HG03097 (cell line): Measurements from ENCODE around the gene NEUROD4.

Experiments
- ATAC-seq: cut with Tn5 transposase; IDR thresholded peaks from one replicate; pipeline ENCODE4 v1.9.1; 2021; ENCODE audit not compliant: unreplicated experiment, low FRiP score

The NEUROD4 gene

DNA sequence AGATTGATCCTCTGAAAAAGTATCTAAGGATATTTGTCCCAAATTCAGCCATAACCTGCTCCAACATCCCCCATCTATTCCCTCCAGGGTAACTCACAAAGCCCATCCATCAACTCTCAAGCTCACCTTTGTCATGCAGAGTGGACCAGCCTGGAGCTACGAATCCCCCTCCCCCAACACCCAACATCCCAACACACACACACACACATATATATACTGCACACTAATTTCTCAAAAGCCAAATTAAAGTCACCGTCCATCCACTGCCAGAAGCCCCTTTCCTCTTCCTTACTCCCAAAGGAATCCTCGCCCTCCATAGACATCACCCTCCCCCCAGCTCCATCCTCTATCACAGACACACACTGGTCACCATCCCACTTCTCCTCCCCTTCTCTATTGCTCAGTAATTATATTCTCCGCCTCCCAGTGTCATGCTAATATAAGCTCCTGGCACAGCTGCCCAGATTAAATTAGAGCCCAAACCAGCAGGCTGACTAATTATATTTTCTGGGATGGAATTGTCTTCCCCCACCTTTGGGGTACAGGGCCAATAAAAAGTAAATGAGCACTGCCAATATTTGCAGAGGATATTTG lies 21.7 kb upstream of the NEUROD4 start:
- ATAC-seq: no peak

DNA sequence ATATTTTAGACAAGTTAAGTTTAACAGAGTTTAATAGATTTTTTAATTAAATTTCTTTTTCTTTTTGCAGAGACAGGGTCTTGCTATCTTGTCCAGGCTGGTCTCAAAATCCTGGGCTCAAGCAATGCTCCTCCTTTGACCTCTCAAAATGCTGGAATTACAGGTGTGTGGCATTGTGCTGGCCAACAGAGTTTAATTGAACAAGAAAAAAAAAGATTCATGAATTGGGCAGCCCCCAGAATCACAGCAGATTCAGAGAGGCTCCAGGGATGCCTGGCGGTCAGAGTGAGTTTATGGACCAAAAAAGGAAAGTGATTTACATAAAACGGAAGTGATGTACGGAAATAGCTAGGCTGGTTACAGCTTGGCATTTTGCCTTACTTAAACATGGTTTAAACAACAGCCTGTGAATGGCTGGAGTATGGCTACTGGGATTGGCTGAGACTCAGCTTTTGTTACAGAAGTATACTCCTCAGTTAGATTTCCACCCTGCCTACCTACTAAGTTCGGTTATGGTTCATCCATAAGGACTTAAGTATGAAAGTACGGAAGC lies 20.7 kb upstream of the NEUROD4 start:
- no peak for ATAC-seq

DNA sequence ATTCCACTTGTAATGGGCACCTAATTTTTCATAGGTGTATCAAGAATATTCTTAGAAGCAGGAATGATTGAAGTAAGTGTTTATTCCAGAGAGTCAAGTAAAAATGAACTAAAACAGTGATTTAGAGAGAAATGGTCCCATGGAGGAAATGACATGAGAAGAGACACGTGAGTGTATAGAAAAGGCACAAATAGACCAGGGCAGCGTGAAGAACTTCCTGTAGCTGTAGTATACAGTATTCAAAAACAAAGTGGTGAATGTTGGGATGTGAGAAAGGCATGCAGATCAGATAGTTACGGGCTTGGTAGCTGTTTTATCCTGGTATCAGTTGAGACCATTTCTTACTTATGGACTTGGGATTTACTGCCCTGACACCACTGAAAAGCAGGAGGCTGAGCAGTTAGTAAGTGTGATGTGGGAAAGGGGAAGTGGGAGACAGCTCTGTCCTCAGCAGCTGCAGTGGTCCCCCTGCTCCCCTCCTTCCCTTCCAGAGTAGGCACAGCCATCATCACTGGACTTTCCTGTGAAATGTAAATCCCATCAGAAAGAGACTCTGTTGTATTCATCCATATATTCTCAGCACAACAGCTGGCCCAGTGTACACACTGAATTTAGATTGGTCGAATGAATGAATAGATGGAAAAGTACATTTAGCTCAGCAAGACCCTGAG lies 18.4 kb upstream of the NEUROD4 start:
- ATAC-seq: no peak

DNA sequence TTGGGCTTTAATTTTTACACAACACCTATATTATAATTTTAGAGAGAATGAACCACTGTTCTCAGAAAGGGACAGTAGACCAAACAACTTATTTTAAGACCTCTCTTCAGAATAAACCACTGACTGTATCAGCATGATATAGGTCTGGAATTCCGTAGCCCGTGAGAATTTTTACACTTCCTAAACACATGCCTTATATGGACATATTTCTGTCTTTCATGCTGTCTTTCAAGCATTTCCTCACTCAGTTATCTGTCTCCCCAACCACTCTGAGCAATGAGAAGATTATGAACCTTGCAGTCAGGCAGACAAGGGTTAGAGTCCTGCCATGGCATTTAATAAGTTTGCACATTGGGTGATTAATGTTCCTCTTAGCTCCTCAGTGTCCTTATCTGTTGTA lies 17.4 kb upstream of the NEUROD4 start:
- ATAC-seq: no peak

DNA sequence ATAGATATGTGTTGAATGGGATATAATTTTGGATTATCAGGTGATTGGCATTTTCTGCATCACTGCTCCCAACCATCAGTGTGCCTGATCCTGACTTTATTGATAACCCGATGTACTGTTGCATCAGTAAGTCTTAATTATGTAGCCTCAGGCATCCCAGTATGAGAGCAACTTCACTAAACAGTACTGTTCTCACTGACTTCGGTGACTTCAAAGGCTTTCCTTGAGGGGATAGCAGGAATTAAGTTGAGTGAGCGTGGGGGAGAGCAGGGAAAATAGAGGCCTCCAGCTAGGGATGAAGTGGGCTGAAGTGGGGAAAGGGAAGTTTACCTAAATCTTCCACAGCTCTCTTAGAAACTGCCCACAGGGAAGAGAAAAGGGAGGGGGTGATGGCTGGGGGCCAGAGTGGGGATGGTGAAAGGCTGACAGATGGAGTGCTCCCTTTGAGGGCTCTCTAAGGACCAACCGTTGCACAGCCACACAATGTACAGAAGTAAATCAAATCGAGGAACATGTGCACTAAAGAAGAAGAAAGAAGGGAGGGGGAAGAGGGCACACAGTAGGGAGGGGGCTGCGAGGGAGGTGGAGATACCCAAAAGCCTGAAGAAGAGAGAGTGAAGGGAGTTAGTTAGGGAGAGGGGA lies 10.7 kb upstream of the NEUROD4 start:
- ATAC-seq: no peak

DNA sequence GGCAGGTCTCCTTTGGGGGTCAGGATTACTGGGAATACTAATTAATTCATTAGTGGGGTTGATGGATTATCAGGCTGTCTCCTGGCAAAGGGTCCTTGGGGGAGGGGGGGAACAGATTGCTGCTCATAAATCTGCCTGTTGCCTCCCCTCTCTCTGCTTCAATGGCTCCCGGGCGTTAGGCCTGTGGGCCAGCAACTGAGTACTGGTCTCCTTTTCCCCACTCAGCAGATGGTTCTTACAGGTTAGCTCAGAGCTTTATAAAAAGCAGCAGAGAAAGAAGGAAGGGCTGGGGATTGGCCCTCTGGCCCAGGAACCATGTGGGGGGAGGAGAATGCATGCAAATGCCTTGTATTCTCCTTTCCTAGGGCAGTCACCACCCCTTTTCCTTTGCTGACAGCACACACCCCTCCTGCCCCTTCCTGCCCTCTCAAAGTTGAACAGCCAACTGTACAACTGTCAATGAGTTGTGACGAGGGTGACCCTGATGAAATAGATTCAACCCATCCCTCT lies 2.3 kb upstream of the NEUROD4 start:
- no peak for ATAC-seq

DNA sequence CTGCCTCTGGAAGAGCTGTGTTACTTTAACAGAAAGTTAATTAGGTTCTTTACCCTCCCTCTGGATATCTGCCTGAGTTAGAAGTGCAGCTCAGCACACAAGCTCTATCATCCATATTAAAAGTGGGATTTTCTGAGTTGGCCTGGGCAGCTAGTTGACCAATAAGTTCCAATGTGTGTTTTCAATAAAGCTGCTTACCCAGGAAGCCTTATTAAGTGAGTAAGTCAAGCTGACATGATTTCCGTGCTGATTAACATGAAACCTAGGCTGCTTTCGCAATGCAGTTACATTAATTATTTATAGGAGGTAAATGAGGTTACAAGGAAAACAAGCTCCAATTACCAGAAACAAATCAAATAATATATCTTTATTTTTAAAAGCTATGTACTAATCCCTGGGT lies 4.8 kb downstream of the NEUROD4 start:
- no peak for ATAC-seq

DNA sequence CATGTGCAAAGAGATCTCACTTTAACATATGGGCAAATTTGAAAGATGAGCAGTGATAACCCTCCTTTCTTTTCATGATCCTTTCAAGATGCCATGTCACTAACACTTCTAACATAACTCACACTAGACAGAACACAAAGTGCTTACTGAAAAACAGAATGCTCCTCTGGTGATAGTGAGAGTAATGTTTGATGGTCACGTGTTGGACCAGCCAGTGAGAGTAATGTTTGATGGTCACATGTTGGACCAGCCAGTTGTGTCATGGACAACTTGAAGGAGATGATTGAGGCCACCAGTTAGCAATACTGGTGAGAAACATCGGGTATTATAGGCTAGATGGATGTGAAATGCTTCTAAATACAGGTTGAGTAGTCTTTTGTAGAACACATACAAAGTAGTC lies 5.7 kb downstream of the NEUROD4 start:
- ATAC-seq: no peak

DNA sequence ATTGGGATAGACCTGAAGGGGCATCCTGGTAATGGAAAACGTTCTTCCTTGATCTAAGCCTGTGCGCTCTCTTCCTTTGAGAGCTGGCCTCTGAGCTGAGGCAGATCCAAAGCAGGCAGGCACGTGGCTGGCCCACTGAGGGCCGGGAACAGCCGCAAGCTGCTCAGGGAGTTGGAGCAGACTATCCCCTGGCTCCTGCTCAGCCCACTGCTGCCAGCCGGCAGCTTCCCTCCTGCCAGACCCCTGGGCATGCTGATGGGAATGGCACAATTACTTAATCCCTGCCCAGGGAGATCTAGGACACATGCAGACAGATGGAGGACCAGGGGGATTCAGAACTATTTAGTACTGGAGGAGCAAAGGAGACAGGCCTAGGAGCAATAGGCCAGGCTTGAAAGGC lies 14.4 kb downstream of the NEUROD4 start:
- no peak for ATAC-seq

DNA sequence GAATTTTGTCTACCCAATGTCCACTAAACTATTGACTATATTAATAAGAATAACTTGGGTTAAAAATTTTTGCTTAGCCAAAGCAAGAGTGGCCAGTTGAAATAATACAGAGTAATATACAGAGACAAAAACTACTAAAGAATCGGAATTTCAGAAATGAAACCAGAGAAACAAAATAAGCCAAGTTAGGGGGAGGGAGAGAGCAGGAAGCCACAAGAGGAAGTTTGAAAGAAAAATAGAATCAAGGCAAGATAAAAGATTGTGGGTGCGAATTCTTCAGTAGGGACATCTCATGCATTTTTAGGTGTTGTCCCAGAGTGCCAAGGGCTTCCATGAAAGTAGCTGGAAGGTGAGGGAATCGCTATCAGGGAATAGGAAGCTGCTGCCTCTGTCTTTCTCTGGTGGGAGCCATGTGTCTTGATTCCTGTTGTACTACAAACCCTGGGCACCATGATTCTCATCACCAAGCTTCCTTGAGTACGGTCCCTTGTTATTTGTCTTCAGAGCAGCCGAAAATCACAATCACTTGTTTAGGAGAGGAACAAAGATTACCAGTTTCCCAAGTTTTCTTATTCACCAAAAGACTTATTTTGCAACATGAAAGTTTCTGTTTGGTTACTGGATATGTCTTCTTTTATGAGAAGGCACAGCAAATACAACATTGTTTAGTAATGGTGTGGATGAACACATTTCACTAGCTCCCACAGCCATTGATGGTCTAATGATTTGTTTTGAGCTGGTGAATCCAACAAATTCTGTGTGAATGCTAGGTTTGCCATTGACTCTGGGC lies 16.7 kb downstream of the NEUROD4 start:
- no peak for ATAC-seq

DNA sequence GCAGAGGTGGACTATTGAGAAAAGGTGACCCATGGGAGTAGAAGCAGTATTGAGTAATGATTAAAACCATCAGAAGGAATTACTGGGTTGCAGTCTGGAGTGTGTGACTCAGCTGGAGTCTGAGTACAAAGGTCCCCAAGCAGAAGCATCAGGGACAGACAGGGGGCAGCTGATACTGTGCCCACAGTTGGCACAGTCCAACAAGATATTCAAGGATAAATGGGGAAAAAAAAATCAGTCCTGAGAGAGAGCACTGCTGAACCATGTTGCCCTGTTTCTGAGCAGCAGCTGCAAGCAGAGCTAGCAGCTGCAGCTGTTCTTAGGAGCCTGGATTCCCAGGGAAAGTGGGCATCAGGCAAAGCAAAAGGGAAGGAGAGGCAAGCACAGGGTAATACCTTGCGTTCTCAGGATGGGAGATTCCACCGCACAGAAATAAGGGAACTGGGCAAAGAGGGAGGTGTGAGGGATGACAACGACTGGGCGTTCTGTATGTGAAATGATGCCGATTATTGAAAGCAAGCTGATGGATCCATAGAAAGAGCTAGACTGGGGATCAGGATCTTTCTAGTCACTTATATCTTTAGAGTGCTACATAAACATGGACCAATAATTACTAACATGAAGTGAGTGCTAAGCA lies 17.7 kb downstream of the NEUROD4 start:
- ATAC-seq: no peak

DNA sequence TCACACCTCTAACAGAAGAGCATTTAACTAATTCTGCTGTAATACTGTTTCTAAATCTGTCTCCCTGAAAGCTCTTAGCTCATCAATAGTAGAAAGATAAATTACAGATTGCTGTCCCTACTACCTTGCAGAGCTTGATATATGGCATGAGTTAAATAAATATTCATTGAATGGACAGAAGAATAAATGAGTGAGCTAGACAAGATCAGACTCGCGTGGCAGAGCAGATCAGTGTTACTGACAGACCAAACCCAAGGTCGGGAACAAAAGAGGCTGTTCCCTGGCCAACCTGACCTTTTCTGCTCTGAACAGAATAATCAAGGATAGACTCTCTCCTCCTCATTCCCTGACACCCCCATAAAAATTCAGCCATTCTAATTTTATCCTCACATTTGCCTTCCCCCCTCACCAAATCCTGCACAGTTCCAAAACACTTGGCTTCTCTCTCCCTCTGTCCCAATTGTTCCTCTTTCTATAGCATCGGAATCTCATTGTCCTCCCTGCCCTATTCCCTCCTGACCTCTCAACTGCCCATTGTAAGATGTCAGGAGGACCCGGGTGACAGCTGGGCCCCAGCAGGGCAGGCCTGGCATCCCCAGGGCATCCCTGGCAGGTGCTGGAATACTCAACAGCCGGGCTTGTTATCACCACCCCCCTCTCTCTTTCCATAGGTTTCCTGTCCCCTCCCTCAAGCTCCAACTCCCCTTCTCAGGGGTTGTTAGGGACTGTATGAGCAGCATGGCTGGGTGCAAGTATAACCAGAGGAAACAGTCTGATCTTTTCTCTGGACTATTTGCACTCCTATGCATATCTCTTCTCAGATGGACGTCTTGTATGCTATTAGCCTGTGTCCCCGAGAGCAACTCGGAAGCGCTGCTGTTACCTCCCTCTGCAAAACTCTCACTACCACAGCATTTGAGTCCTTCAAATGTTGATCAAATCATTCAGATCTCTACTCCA lies 19.9 kb downstream of the NEUROD4 start:
- no peak for ATAC-seq

DNA sequence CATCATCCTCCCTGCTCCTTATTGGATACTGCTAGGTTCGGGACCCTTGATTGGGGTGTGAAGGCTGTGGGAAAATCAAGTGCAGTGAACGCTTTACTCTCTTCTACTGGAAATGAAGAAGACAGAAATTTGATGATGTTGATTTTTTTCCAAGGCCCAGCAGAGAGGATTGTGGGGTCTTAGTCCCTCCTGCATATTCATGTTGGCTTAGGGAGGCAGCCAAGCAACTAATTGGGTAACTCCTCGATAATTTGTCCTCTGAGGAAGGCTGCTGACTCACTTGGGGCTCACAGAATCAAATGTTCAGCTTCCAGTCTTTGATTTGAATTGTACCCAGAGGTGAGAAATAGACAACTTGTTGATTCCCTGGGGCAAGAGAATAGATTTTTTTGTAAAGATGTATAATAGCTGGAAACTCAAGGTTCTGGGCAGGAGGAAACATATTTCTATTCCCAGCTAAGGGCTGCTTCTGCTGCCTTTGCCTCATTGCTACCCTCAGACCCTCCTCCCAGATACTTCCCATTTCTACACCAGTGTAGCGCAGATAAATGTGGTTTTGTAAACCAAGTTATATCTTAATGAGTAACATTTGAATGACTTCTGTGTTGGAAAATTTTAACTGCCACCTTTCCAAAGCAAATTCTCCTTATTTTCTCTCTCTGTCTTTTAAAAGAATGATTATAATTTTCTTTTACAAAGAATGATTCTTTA lies 21.7 kb downstream of the NEUROD4 start:
- no peak for ATAC-seq

DNA sequence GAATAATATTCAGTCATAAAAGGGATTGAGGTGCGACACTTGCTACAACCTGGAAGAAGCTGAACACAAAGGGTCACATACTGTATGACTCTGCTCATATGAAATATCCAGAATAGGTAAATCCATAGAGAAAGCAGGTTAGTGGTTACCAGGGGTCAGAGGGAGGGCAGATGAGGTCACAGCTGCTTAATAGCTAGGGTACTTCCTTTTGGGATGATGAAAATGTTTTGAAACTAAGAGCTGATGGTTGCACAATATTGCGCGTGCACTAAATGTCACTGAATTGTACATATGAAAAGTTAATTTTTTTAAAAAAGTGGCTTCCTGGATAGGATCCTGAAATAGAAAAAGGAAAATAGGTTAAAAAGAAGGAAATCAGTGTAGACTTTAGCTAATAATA lies 23.8 kb downstream of the NEUROD4 start:
- ATAC-seq: no peak

DNA sequence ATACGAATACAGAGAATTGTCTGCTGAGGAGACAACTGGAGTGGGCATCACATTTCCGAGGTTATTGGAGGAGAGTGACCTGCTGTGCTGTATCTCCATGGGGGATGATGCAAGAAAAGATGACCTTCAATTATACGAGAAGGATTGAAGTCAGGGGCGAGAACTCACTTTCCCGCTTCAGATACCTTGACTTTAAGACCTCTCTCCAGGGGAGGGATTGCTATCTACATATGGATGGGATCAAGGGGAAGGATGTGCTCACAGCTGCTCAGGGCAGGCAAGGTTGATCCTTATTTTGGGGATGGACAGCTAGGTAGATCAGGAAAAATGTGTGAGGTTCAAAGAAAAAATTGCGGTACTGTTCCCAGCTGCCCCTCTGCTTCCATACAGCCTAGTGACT lies 24.4 kb downstream of the NEUROD4 start:
- ATAC-seq: no peak

DNA sequence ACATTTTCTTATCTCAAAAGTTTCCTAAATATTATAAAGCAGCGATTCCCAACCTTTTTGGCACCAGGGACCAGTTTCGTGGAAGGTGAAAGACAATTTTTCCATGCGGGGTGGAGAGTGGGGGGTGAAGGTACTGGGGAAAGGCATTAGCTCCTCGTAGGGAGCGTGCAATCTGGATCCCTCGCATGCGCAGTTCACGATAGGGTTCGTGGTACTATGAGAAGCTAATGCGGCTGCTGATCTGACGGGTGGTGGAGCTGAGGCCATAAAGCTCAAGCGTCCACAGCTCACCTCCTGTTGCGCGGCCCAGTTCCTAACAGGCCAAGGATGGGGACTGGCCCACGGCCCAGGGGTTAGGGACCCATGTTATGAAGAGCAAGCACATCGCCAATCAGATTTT lies 29.9 kb downstream of the NEUROD4 start:
- ATAC-seq: no peak

DNA sequence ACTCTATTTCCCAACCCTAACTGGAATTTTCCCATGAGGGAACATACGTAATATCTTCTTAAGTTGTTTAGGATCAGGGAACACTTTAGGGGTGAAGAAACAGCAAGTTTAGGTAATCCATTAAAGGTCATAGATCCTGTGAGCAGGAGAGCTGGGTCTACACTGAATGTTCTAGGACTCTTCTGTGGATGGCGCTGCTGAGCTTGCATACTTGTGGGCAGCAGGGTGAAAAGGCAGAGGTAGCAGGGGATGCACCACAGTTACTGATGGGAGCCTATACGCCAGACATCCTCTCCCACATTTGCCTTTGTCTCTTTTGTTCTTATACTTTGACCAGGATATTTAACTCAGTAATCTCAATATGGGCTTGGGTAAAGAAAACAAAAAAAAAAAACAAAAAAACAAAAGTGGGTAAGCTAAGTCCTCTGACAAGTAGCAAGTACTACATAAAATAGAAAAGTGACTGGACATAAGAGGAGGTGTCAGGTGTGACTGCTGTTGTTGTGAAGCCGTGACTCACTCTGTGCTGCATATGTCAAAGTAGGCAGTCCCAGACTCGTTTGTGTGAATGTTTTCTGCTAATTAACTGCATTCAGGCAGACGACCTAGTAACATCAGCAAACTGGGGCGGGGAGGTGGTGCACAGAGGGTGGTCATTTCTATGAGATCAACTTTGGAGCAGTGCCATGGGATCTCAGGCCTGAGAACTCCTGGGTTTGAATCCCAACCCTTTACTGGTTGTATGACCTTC lies 31.6 kb downstream of the NEUROD4 start:
- ATAC-seq: no peak

DNA sequence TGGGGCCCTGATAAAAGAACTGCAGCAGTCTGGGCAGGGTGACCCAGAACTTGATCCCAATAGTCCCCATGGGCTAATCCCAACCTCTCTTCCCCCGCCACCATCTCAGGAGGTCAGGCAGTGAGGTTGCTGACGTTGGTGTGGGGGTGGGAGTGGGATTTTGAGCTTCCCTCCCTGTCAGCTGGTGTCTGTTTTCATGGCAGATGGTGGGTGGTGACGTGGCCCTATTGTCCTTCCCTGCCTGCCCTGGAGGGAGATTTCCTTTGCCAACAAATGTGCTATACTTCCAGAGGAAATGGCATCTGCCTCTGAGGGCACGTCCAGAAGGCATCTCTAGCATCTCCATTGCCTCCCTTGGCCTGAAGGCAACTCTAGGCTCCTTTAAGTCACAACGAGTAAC lies 37.7 kb downstream of the NEUROD4 start:
- ATAC-seq: no peak
